Renal cortex interstitium (tissue), 11 donors: ENCODE results near the gene AKR1E2. TPM values are rescaled to one million over a fixed set of nuclear protein-coding genes. Genes with fewer than 3 reads are reported as not detected.
"Not testable (repeated sequence)": the region's sequence is repeated elsewhere in the genome, so short reads cannot be mapped to it uniquely, and the experiment has no call there.

Source experiments
- DNase-seq, 11 donors: peaks; one replicate each; pipeline ENCODE4 v3.0.0-alpha.2; 2013; ENCODE audit warnings: low read depth in 9 of 11, low spot score in 4 of 11; ENCODE audit errors: extremely low read depth in 1 of 11
- polyA plus RNA-seq, 3 donors: library from polyadenylated mRNA; unstranded; fragments of 120-200 nt; gene quantifications; one replicate each; pipeline ENCODE4 v1.2.1, GENCODE V29; 2013; ENCODE audit not compliant: insufficient read length in 3 of 3

Gene AKR1E2
- polyA plus RNA-seq, 3 donors, result 5.3 to 8.5 (median 6.5) TPM

DNA sequence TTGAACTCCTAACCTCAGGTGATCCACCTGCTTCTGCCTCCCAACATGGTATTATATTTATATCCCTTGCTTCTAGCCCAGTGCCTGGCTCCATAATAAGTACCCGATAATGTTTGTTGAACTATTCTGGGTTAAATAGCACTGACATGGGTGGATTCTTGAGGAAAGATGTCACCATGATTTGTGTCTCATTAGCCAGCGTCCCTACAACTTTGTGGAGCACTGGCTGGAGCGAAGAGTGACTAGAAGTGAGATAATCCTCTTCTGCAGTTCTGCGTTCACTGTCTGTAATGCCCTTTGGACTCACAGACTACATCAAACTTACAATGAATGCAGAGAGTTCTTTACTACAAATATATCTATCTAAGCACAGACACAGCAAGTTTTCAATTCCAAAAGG is 16.9 kb upstream of the AKR1E2 start:
- no peak for DNase-seq

DNA sequence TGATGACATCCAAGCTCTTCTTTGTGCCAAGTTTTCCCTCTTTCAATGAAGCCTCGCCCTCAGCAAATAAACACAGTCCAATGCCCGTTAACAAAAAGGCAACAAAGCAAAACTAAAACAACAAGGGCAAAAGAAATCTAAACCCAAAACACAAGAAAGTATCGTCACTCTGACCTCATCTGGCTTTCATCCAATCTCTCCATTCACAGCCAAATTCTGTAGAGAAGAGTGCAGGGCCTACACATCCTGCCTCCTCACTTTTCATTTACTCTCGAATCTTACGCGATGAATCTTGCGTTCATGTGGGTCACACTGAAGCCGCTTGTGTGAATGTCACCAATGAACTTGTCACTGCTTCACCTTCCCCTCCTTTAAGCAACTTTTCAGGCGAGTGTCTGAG is 15.9 kb upstream of the AKR1E2 start:
- DNase-seq, result no peak

- no peak for DNase-seq
Observed at GRCh38 chr10:4812046-4812445, 14.0 kb upstream of the AKR1E2 start.

GRCh38 chr10:4813023-4813422 is 13.0 kb upstream of the AKR1E2 start:
- no peak for DNase-seq

DNA sequence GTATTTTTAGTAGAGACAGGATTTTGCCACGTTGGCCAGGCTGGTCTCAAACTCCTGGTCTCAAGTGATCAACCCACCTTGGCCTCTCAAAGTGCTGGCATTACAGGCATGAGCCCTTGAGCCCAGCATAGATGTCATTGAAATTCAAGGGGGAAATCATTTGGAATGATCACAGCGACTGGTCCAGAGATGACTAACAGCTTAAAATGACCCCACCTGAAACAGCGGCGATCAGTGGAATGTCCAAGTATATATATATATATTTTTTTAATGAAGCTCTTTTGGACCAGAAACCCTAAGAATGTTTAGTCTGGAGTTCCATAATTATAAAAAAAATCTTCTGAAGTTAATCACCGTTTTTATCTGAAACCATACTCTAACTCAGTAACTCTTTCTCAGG is 12.5 kb upstream of the AKR1E2 start:
- DNase-seq, result no peak

DNA sequence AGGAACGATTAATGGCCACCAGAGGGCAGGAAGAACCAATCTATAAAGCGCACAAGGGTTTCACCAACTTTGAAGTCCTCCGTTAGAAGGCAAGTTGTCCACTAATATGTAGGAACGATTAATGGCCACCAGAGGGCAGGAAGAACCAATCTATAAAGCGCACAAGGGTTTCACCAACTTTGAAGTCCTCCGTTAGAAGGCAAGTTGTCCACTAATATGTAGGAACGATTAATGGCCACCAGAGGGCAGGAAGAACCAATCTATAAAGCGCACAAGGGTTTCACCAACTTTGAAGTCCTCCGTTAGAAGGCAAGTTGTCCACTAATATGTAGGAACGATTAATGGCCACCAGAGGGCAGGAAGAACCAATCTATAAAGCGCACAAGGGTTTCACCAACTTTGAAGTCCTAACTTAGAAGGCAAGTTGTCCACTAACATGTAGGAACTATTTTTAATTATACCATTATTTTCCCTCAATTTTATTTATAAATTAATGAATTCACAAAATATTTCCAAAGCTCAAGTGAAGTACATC is 10.3 kb upstream of the AKR1E2 start:
- DNase-seq, result not testable (repeated sequence)

GRCh38 chr10:4816966-4817365 is 9.0 kb upstream of the AKR1E2 start:
- DNase-seq, result no peak

- DNase-seq, result no peak
Observed at GRCh38 chr10:4819067-4819466, 6.9 kb upstream of the AKR1E2 start.

DNA sequence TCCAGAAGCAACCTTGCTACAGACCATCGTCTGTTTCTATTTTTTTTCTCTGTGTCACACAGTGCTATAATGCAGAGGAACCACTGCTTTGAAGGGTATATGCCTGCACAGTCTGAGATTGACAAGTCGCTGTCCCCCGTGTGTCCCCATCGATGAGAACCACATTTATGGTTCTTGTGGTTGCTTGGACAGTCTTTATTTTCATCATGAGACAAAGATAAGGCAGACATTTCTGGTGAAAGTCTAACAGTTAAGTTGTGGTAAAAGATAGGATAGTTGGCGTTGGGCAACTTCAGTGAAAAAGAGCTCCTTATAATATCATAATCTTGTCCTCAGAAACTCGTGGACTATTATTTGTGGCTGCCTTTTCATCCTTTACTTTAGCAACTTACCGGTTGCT is 6.3 kb upstream of the AKR1E2 start:
- no peak for DNase-seq

DNA sequence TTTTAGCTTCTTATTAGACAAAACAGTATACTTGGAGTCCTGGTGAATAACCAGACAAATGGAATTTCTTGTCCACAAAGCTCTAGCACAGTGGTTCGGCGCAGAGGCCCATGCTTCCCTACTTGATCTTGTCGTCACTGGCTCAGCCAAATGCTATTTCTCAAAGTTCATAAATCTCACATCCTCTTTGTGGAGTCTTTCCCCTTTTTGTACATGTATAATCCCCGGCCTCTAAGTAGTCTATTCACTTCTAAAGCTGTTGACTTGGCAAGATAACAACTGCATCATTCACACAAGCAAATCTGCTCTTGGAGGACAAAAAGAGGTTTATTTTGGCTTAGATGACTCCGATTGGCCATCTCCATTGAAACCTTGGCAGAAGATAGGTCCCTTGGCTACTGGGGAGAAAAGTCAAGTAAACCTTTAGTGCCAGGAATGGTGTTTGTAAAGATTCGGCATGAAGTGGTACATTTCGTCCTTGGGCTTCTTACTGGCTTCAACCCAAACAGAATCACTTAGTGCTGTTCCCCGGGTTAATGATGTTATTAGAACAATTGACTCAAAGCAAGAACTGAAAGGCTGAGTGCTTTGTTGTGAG is 5.1 kb upstream of the AKR1E2 start:
- DNase-seq, result no peak

DNA sequence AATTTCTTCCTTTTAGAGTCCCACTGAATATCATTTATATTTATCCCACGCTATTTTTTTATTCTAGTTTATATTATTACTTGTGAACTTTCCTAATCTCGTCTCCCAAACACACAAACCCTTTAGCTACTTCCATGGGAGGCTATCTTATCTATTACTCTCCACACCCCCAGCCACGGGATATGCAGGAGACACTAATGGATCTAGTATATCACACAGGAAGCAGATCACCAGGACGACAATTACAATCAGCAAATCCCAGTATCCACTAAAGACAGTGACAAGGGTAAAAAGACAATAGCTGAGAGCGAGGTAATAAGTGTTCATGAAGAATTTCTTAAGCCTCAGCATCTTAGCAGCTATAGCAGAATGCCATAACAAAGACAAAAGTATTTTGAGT is 3.8 kb upstream of the AKR1E2 start:
- no peak for DNase-seq

DNA sequence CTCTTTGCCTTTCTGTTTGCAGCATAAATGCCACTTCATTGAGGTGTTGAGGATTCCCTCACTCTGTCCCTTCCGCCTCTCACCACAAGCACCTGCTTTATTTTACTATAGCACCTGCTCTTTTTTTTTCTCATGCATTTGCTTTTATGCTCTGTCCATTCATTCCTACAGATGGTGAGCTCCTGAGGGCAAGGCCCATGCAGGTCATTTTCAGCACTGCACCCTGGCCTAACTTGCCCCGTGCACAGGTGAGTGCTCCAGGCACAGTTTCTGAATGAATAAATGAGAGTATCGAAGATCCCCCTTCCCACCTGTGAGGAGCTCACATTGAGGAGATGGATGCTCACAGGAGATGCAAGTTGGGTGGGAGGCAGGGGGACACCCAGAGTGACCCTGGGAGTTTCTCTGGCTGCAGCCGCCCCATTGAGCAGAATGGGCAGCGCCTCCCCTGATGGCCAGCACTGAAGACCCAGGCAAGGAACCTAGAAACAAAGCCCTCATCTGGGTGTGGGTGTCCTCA is 1.2 kb upstream of the AKR1E2 start:
- DNase-seq, result no peak

DNA sequence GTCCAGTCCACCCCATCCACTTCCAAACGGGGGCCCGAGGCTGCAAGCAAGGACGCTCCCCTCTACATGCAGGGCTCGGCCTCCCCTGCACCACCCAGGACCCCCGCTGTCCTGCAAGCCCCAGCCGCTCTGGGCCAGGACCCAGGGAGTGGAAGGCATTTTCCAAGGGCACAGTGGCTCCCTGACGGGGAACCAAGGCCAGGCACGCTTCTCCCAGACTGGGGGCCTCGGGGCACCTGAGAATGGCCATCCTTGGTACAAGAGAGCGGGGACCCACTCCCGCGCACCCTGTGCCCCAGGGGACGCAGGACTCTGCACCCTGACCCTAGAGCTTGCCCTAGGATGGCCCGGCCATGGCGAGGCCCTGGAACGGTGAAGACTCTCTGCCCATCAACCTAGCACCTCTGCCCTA is 545 bp upstream of the AKR1E2 start:
- DNase-seq, result no peak

DNA sequence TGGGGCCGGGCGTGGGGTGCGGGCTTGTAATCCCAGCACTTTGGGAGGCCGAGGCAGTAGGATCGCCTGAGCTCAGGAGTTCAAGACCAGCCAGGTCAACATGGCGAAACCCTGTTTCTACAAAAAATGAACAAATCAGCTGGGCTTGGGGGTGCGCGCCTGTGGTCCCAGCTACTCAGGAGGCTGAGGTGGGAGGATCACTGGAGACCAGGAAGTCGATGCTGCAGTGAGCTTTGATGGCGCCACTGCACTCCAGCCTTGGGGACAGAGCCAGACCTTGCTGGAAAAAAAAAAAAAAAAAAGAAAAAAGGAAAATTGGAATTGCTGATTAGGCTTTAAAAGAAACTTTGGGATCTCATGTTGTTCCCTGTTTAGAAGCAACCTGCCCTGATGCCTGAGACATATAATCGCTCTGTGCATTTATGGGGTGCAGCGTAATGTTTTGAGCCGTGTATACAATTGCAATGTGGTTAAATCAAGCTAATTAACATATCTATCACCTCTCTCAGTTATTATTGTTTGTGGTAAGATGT is 851 bp downstream of the AKR1E2 start:
- DNase-seq, result no peak

DNA sequence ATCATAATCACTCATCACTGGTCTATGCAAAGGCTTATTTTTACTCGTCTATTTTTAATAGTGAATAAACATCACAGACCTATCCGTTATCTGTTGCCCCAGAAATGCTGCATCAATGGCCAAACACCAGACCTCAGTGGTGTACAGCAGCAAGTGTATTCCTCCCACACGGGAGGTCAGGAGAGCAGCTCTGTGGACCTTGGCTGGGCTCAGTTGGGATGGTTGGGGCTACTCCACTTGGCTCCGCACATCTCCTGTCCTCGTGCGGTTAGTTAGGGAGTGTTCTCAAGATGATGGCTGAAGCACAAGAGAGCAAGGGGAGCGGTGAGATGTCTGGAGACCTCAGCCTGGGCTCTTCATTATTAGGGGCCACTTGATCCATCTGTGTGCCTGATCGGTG is 2.0 kb downstream of the AKR1E2 start:
- no peak for DNase-seq

GRCh38 chr10:4830551-4830950 is 4.5 kb downstream of the AKR1E2 start:
- DNase-seq, result no peak

DNA sequence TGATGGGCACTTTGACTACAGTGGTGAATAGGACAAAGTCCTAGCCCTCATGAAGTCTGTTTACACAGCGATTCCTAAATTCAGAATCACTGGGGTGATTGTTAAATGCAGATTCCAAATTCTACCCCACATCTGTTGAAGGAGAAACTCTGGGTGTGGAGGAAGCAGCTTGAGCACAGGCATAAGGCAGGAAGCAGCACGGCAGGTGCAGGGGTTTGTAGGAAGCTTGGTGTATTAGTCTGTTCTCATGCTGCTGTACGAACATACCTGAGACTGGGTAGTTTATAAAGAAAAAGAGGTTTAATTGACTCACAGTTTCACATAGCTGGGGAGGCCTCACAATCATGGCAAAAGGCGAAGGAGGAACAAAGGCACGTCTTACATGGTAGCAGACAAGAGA is 5.1 kb downstream of the AKR1E2 start:
- no peak for DNase-seq

DNA sequence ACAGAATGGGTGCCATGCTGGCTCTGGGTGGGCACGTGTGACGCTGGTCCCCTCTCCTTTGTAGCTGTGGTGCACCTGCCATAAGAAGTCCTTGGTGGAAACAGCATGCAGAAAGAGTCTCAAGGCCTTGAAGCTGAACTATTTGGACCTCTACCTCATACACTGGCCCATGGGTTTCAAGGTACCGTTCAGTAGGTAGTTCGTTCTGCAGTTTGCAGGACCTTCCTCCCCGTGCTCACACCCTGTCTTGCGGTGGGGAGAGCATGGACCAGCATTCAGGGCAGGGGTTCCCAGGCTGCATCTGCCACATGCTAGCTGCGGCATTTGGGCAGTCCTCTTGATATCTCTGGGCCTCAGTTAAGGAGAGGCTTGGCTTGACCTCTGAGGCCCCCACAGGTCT is 7.3 kb downstream of the AKR1E2 start:
- no peak for DNase-seq

- peak in 3 of 11 donors; percentile 38 to 69 (median 67) for DNase-seq
Observed at GRCh38 chr10:4834898-4835405, 8.9 kb downstream of the AKR1E2 start.

DNA sequence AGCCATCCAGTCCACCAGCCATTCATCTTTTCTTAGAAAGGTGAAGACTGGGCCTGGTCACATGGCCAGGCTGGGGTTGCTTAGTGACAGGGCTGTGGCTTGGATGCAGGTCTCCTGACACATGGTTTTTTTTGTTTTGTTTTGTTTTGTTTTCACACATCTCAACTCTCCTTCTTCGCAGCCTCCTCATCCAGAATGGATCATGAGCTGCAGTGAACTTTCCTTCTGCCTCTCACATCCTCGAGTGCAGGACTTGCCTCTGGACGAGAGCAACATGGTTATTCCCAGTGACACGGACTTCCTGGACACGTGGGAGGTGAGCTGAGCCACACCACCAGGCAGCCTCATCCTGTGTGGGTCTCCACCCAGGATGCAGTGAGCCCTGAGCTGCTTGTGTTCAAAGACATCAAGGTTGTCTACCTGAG is 9.5 kb downstream of the AKR1E2 start:
- no peak for DNase-seq
